ENCODE results near the gene ZNF865. TPM values are rescaled to one million over a fixed set of nuclear protein-coding genes. Genes with fewer than 3 reads are reported as not detected.
A peak's percentile ranks its signal among the peaks of the same experiment; 100 is the strongest.

Gene ZNF865
- total RNA-seq, 1 donor from 2014 or later: 20.3 TPM

DNA sequence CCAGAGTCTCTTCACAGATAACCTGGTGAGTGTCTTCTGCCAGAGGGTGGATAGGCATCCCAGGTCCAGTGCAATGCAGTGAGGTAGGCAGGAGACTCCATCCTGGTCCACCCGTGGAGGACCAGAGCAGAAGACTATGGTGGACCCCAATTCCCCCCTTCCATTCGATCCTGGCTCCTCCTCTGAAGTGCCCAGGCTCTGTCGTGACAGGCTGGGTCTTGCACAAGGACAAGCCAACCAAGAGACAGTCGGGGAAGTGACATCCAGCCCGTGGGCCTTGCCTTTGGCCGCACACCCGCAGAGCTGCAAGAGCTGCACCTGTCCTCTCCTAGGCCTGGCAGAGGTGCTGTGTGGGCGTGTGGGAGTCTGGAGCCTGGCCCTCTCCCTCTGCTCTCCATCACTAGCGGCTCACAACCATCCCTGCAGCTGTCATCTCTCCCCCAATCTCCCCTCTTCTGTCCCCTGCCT is 15.8 kb downstream of the ZNF865 start:
- Mint-ChIP-seq H3K27ac (ENCODE audit: unreplicated experiment) (no peak overlapping the region), H3K4me3 (no peak overlapping the region), H3K36me3 (ENCODE audit: low read depth) (peaks cover 18% of the 10 kb centered on the region), H3K9me3 (peaks cover 3% of the 10 kb centered on the region), H3K4me1 (peaks cover 24% of the 10 kb centered on the region), H3K27me3 (ENCODE audit: low read depth) (peaks cover 5% of the 10 kb centered on the region)
- no peak for DNase-seq (ENCODE audit: low read depth, low spot score)
- TF ChIP-seq, protein P1, sequence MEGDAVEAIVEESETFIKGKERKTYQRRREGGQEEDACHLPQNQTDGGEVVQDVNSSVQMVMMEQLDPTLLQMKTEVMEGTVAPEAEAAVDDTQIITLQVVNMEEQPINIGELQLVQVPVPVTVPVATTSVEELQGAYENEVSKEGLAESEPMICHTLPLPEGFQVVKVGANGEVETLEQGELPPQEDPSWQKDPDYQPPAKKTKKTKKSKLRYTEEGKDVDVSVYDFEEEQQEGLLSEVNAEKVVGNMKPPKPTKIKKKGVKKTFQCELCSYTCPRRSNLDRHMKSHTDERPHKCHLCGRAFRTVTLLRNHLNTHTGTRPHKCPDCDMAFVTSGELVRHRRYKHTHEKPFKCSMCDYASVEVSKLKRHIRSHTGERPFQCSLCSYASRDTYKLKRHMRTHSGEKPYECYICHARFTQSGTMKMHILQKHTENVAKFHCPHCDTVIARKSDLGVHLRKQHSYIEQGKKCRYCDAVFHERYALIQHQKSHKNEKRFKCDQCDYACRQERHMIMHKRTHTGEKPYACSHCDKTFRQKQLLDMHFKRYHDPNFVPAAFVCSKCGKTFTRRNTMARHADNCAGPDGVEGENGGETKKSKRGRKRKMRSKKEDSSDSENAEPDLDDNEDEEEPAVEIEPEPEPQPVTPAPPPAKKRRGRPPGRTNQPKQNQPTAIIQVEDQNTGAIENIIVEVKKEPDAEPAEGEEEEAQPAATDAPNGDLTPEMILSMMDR (conservative IDR thresholded peaks at IDR 0.05): no peak

DNA sequence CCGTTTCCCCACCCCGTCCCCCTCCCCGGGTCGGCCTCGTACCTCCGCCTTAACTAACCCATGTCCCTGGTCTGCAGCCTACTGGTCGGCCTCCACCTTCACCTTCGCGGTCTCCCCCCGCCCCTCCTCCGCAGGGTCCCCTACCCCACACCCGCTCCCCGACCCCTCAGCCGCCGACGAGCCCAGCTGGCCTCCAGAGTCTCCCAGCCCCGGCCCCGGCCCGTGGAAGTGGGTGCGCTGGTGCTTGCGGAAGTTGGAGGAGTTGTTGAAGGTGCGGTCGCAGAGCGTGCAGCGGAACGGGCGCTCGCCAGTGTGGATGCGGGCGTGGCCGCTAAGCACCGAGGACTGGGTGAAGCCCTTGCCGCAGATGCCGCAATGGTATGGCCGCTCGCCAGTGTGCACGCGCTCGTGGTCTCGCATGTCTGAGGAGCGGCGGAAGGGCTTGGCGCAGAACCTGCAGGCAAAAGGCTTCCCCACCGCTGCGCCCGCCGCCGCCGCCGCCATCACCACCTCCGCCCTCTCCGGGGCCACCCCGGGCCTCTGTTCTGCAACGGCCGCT is 16.3 kb downstream of the ZNF865 start:
- Mint-ChIP-seq H3K4me1 (peaks cover 24% of the 10 kb centered on the region), H3K36me3 (ENCODE audit: low read depth) (peaks cover 16% of the 10 kb centered on the region), H3K27ac (ENCODE audit: unreplicated experiment) (no peak overlapping the region), H3K4me3 (no peak overlapping the region), H3K27me3 (ENCODE audit: low read depth) (peaks cover 5% of the 10 kb centered on the region), H3K9me3 (peaks cover 3% of the 10 kb centered on the region)
- TF ChIP-seq, protein P1 (conservative IDR thresholded peaks at IDR 0.05): no peak
- DNase-seq (ENCODE audit: low read depth, low spot score): no peak

DNA sequence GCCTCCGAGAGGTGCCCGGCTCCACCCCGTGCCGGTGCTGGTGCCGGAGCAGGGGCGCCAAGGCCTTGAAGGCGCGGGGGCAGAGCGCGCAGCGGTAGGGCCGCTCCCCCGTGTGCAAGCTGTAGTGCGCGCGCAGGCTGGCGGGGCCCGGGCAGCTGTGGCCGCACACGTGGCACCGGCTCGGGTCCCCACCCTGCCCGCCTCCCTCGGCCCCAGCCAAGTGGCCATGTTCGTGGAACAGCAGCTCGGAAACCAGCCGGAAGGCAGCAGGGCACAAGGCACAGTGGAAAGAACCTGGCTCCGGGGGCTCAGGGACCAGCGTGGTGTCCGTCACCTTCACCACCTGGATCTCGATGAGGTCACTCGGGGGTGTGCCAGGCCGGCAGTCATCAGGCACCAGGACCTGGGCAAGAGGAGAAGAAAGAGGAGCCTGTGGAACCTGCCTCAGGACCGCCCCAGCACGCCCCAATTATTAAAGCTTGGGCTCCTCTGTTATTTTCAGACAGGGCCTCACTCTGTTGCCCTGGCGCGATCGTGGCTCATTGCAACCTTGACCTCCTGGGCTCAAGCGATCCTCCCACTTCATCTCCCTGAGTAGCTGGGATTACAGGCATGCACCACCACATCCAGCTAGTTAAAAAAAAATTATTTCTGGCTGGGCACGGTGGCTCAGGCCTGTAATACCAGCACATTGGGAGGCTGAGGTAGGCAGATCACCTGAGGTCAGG is 17.0 kb downstream of the ZNF865 start:
- Mint-ChIP-seq H3K9me3 (peaks cover 3% of the 10 kb centered on the region), H3K27me3 (ENCODE audit: low read depth) (peaks cover 5% of the 10 kb centered on the region), H3K36me3 (ENCODE audit: low read depth) (peaks cover 13% of the 10 kb centered on the region), H3K4me1 (peaks cover 22% of the 10 kb centered on the region), H3K27ac (ENCODE audit: unreplicated experiment) (no peak overlapping the region), H3K4me3 (no peak overlapping the region)
- no peak for DNase-seq (ENCODE audit: low read depth, low spot score)
- TF ChIP-seq, protein P1 (conservative IDR thresholded peaks at IDR 0.05): no peak

DNA sequence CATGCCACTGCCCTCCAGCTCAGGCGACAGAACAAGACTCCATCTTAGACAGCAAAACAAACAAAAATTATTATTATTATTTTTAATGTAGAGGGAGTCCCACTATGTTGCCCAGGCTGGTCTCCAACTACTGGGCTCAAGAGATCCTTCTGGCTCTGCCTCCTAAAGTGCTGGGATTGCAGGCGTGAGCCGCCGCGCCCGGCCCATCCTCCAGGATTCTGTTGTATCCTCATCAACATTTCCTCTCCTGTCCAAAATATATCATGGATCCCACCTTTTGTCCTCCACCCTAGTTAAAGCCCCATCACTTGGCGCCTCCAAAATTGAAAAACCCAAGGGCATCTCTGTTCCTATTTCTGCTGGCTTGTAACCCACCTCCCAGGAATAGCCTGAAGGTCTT is 17.7 kb downstream of the ZNF865 start:
- Mint-ChIP-seq H3K4me3 (peak overlapping the region; percentile 92), H3K9me3 (peaks cover 3% of the 10 kb centered on the region), H3K36me3 (ENCODE audit: low read depth) (peaks cover 11% of the 10 kb centered on the region), H3K27ac (ENCODE audit: unreplicated experiment) (no peak overlapping the region), H3K27me3 (ENCODE audit: low read depth) (peaks cover 5% of the 10 kb centered on the region), H3K4me1 (peaks cover 20% of the 10 kb centered on the region)
- TF ChIP-seq, protein P1 (conservative IDR thresholded peaks at IDR 0.05): no peak
- DNase-seq (ENCODE audit: low read depth, low spot score): no peak

DNA sequence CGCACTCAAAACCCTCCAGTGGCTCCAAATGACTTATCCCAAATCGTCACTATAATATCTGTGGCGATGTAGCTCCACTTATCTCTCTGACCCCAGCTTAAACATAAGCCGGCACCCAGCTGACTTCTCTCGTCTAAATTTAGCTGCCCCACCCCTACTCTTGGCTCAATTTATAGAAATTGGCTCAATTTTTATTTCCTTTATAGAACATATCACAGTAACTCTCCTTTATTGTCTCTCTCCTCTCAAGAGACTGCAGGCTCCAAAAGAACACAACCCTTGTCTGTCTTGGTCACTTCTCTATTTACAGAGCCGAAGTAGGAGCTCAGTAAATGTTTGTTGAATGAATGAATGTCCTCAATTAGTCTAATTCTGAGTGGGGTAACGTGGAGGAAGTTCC is 18.1 kb downstream of the ZNF865 start:
- Mint-ChIP-seq H3K27me3 (ENCODE audit: low read depth) (peaks cover 5% of the 10 kb centered on the region), H3K27ac (ENCODE audit: unreplicated experiment) (no peak overlapping the region)
- no peak for DNase-seq (ENCODE audit: low read depth, low spot score)

More for the DNA sequence above, 18.1 kb downstream of the ZNF865 start:
- H3K9me3 Mint-ChIP-seq: peaks cover 3% of the 10 kb centered on the region
- TF ChIP-seq, protein P1 (conservative IDR thresholded peaks at IDR 0.05): no peak
- H3K36me3 Mint-ChIP-seq (ENCODE audit: low read depth): peaks cover 11% of the 10 kb centered on the region
- peaks cover 20% of the 10 kb centered on the region for H3K4me1 Mint-ChIP-seq
- peak overlapping the region; percentile 92 for H3K4me3 Mint-ChIP-seq
